OCI-LY7 (cell line): ENCODE results near the gene ADAMTS13. TPM values are rescaled to one million over a fixed set of nuclear protein-coding genes. Genes with fewer than 3 reads are reported as not detected.

Experiments
- BruUV-seq: library from RNA; stranded (reverse); fragments of 400-500 nt; replicated peaks from 2 replicates; lab custom pipeline; 2021; lab: Mats Ljungman, UMichigan
- CTCF ChIA-PET: fragments of 300-600 bp; sonication (Branson Sonifier 250); formaldehyde crosslinking; loops from one replicate; lab custom pipeline; 2022; ENCODE audit warnings: antibody characterized with exemption; ENCODE audit not compliant: unreplicated experiment; lab: Charles Lee
- POLR2A ChIA-PET: fragments of 300-600 bp; sonication (Branson Sonifier 250); formaldehyde crosslinking; loops from one replicate; lab custom pipeline; 2022; ENCODE audit warnings: antibody characterized with exemption; lab: Charles Lee
- DNase-seq: peaks from one replicate; pipeline ENCODE4 v3.0.0-alpha.2; 2015; ENCODE audit warnings: low spot score
- H2AFZ ChIP-seq: fragments of 200-600 bp; sonication (generic), shearing (Covaris generic); 2 replicates; pipeline ENCODE4 v1.6.1; 2014; ENCODE audit warnings: mild to moderate bottlenecking, antibody characterized with exemption, low read length, moderate library complexity
- H3K27ac ChIP-seq: fragments of 200-600 bp; sonication (generic); 2 replicates; pipeline ENCODE4 v1.5.1; 2014; ENCODE audit warnings: mixed run types, low read depth, mild to moderate bottlenecking, moderate library complexity, low read length, inconsistent platforms; ENCODE audit not compliant: poor library complexity, severe bottlenecking
- H3K36me3 ChIP-seq: fragments of 200-600 bp; sonication (generic); 2 replicates; pipeline ENCODE4 v1.6.1; 2014; ENCODE audit warnings: mild to moderate bottlenecking, antibody characterized with exemption, low read length, moderate library complexity, mixed read lengths; ENCODE audit not compliant: insufficient read depth
- H3K4me1 ChIP-seq: fragments of 200-600 bp; sonication (generic); 2 replicates; pipeline ENCODE4 v1.5.1; 2014; ENCODE audit warnings: mild to moderate bottlenecking, low read length; ENCODE audit not compliant: insufficient read depth, poor library complexity, severe bottlenecking
- H3K4me2 ChIP-seq: fragments of 200-600 bp; sonication (generic); 2 replicates; pipeline ENCODE4 v1.6.1; 2014; ENCODE audit warnings: mild to moderate bottlenecking, low read length
- H3K4me3 ChIP-seq: fragments of 200-600 bp; sonication (generic); 2 replicates; pipeline ENCODE4 v1.5.1; 2014; ENCODE audit warnings: mild to moderate bottlenecking, low read depth, low read length; ENCODE audit not compliant: poor library complexity, severe bottlenecking
- H3K79me2 ChIP-seq: fragments of 200-600 bp; sonication (generic); 2 replicates; pipeline ENCODE4 v1.6.1; 2016; ENCODE audit warnings: low read depth, mild to moderate bottlenecking, low read length, moderate library complexity, mixed read lengths; ENCODE audit not compliant: insufficient read depth
- H3K9me2 ChIP-seq: fragments of 200-600 bp; sonication (generic); 2 replicates; pipeline ENCODE4 v1.6.1; 2016; ENCODE audit warnings: mild to moderate bottlenecking, low read length, mixed read lengths; ENCODE audit not compliant: insufficient read depth
- H3K9me3 ChIP-seq: fragments of 200-600 bp; sonication (generic); 2 replicates; pipeline ENCODE4 v1.6.1; 2014; ENCODE audit warnings: mild to moderate bottlenecking, mixed run types, low read length, mixed read lengths
- H4K20me1 ChIP-seq: fragments of 200-600 bp; sonication (generic); 2 replicates; pipeline ENCODE4 v1.6.1; 2014; ENCODE audit warnings: mild to moderate bottlenecking, antibody characterized with exemption, low read length, moderate library complexity, mixed read lengths; ENCODE audit not compliant: insufficient read depth
- CTCF ChIP-seq: fragments of 200-600 bp; sonication (generic); conservative IDR thresholded peaks from 2 replicates; pipeline ENCODE4 v1.5.1; 2014; ENCODE audit warnings: mild to moderate bottlenecking, antibody characterized with exemption, low read length, moderate library complexity, mixed read lengths
- EZH2phosphoT487 ChIP-seq: fragments of 200-600 bp; sonication (generic); IDR thresholded peaks from 2 replicates; pipeline ENCODE4 v1.6.1; 2018; ENCODE audit warnings: low read depth, borderline replicate concordance, mild to moderate bottlenecking, mixed run types, antibody characterized with exemption, low read length, moderate library complexity, mixed read lengths
- intact Hi-C: fragments of 100-400 bp; cut with micrococcal nuclease; formaldehyde crosslinking; loops from one replicate; pipeline ENCODE4 v1.10.0; 2022; ENCODE audit not compliant: unreplicated experiment
- total RNA-seq, 2 experiments: library from RNA; depleted of rRNA in 1 of 2; stranded (reverse); fragments of >200 nt in 1 of 2; shearing (Covaris generic) in 1 of 2; gene quantifications; 2 replicates each; pipeline ENCODE4 v1.2.3, GENCODE V29; 2014 to 2022

The ADAMTS13 gene
- total RNA-seq, 2 experiments from 2014 or later, result 6.2 to 18.1 TPM

- ChIA-PET CTCF (no interaction called here), POLR2A (no interaction called here)
- BruUV-seq, result no TSS peak
These were observed 3.0 kb downstream of the ADAMTS13 start for GRCh38 chr9:133425049-133425632.

GRCh38 chr9:133426011-133426410 is 3.8 kb downstream of the ADAMTS13 start:
- BruUV-seq, result no TSS peak
- no peaks in the 10 kb centered on the region for H3K9me3 ChIP-seq
- no peak overlapping the region for H2AFZ ChIP-seq
- no peaks in the 10 kb centered on the region for H3K9me2 ChIP-seq
- ChIA-PET POLR2A (no interaction called here), CTCF (no interaction called here)
- no peak overlapping the region for H3K4me2 ChIP-seq
- intact Hi-C loops, result no loop called here
- DNase-seq, result no peak
- H3K4me1 ChIP-seq, result peaks cover 9% of the 10 kb centered on the region
- TF ChIP-seq EZH2phosphoT487 (no peak), CTCF (no peak)
- no peak overlapping the region for H3K4me3 ChIP-seq
- H4K20me1 ChIP-seq, result no peaks in the 10 kb centered on the region
- no peaks in the 10 kb centered on the region for H3K36me3 ChIP-seq
- no peak overlapping the region for H3K27ac ChIP-seq
- no peaks in the 10 kb centered on the region for H3K79me2 ChIP-seq

More at GRCh38 chr9:133425049-133425632, 3.0 kb downstream of the ADAMTS13 start:
- Histone ChIP-seq H3K4me3 (no peak overlapping the region), H3K9me2 (no peaks in the 10 kb centered on the region), H3K36me3 (no peaks in the 10 kb centered on the region), H3K79me2 (no peaks in the 10 kb centered on the region), H2AFZ (no peak overlapping the region), H3K9me3 (no peaks in the 10 kb centered on the region), H3K27ac (no peak overlapping the region), H4K20me1 (no peaks in the 10 kb centered on the region), H3K4me1 (peaks cover 17% of the 10 kb centered on the region), H3K4me2 (no peak overlapping the region)
- intact Hi-C loops, result no loop called here
- DNase-seq, result no peak
- TF ChIP-seq CTCF (no peak), EZH2phosphoT487 (no peak)

GRCh38 chr9:133427658-133428348 is 5.6 kb downstream of the ADAMTS13 start:
- no TSS peak for BruUV-seq
- H3K27ac ChIP-seq, result no peak overlapping the region
- no peak overlapping the region for H2AFZ ChIP-seq
- H3K4me2 ChIP-seq, result no peak overlapping the region
- H3K79me2 ChIP-seq, result no peaks in the 10 kb centered on the region
- TF ChIP-seq CTCF, result no peak
- TF ChIP-seq EZH2phosphoT487, result no peak
- H3K36me3 ChIP-seq, result no peaks in the 10 kb centered on the region
- intact Hi-C loops, result no loop called here
- no peaks in the 10 kb centered on the region for H3K9me3 ChIP-seq
- no peak overlapping the region for H3K4me3 ChIP-seq
- CTCF ChIA-PET, result no interaction called here
- H3K4me1 ChIP-seq, result no peaks in the 10 kb centered on the region
- DNase-seq, result no peak
- POLR2A ChIA-PET, result no interaction called here
- H4K20me1 ChIP-seq, result no peaks in the 10 kb centered on the region
- no peaks in the 10 kb centered on the region for H3K9me2 ChIP-seq
